Neural crest cell (in vitro differentiated cells): ENCODE measurements around the gene SQSTM1. TPM values are rescaled to one million over a fixed set of nuclear protein-coding genes. Genes with fewer than 3 reads are reported as not detected.
A peak's percentile ranks its signal among the peaks of the same experiment; 100 is the strongest.
"Not testable (repeated sequence)": the region's sequence is repeated elsewhere in the genome, so short reads cannot be mapped to it uniquely, and the experiment has no call there.

Source experiments
- DNase-seq: peaks from one replicate; pipeline ENCODE4 v3.0.0; 2021; ENCODE audit warnings: low read depth, mixed read lengths, low spot score
- H3K27ac Mint-ChIP-seq: one replicate; pipeline ENCODE4 v1.8.0; 2021; ENCODE audit warnings: mild to moderate bottlenecking, mixed read lengths; ENCODE audit not compliant: unreplicated experiment
- H3K27me3 Mint-ChIP-seq: 2 replicates; pipeline ENCODE4 v1.8.0; 2021; ENCODE audit warnings: low read depth, mild to moderate bottlenecking, mixed read lengths
- H3K36me3 Mint-ChIP-seq: 2 replicates; pipeline ENCODE4 v1.8.0; 2021; ENCODE audit warnings: low read depth, mild to moderate bottlenecking, mixed read lengths
- H3K4me1 Mint-ChIP-seq: 2 replicates; pipeline ENCODE4 v1.8.0; 2021; ENCODE audit warnings: mixed read lengths
- H3K4me3 Mint-ChIP-seq: one replicate; pipeline ENCODE4 v1.8.0; 2021; ENCODE audit warnings: mild to moderate bottlenecking, mixed read lengths
- H3K9me3 Mint-ChIP-seq: 2 replicates; pipeline ENCODE4 v1.8.0; 2021; ENCODE audit warnings: mixed read lengths
- total RNA-seq: library from RNA; stranded (reverse); gene quantifications from 2 replicates; pipeline ENCODE4 v1.2.1, GENCODE V29; 2021
- TF ChIP-seq, protein P1 (sequence below): fragments of 200-600 bp; sonication (generic); conservative IDR thresholded peaks from 2 replicates; pipeline ENCODE4 v1.5.0; 2021; ENCODE audit warnings: antibody characterized with exemption, mild to moderate bottlenecking

Gene SQSTM1
- total RNA-seq, 1 donor from 2014 or later: 69.5 TPM

DNA sequence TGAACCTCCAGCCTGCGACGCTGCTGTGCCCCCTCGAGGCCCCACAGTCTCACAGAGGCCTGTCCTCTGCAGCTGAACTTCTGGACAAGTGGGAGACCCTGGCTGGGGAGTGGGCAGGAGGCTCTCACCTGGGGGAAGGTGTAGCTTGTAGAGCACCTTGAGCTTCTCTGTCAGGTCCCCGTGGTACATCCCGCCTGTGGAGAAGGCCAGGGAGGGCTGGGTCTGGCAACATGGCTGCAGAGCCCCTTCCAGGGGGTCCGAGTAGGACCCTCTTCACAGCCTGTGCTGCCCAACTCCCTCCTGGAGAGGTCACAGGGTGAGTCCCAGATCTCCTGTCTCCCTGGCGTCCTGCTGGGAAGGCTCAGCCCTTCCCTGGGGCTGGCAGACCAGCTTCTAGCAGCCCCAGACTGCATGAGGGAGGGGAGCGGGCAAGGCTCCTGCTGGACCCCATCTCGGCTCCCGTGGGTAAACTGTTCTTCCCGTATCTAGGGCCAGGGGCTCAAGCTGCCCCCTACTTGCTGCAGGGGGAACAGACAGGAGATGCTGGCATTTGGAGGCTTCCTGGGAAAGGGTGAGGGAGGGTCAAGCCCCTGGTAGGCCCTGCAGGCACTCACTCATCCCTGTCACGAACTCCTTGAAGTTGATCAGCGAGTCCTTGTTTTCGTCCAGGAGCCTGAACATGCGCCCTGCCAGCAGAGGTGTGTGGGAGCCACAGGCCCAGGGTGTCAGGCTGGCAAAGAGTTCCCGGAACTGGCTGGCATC lies 49.1 kb downstream of the SQSTM1 start:
- TF ChIP-seq, protein P1, sequence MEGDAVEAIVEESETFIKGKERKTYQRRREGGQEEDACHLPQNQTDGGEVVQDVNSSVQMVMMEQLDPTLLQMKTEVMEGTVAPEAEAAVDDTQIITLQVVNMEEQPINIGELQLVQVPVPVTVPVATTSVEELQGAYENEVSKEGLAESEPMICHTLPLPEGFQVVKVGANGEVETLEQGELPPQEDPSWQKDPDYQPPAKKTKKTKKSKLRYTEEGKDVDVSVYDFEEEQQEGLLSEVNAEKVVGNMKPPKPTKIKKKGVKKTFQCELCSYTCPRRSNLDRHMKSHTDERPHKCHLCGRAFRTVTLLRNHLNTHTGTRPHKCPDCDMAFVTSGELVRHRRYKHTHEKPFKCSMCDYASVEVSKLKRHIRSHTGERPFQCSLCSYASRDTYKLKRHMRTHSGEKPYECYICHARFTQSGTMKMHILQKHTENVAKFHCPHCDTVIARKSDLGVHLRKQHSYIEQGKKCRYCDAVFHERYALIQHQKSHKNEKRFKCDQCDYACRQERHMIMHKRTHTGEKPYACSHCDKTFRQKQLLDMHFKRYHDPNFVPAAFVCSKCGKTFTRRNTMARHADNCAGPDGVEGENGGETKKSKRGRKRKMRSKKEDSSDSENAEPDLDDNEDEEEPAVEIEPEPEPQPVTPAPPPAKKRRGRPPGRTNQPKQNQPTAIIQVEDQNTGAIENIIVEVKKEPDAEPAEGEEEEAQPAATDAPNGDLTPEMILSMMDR: no peak
- no peak for DNase-seq
- H3K9me3 Mint-ChIP-seq: no peaks in the 10 kb centered on the region
- H3K36me3 Mint-ChIP-seq: peaks cover 6% of the 10 kb centered on the region
- H3K4me1 Mint-ChIP-seq: peaks cover 4% of the 10 kb centered on the region
- H3K4me3 Mint-ChIP-seq: no peak overlapping the region
- H3K27me3 Mint-ChIP-seq: no peaks in the 10 kb centered on the region
- no peak overlapping the region for H3K27ac Mint-ChIP-seq

DNA sequence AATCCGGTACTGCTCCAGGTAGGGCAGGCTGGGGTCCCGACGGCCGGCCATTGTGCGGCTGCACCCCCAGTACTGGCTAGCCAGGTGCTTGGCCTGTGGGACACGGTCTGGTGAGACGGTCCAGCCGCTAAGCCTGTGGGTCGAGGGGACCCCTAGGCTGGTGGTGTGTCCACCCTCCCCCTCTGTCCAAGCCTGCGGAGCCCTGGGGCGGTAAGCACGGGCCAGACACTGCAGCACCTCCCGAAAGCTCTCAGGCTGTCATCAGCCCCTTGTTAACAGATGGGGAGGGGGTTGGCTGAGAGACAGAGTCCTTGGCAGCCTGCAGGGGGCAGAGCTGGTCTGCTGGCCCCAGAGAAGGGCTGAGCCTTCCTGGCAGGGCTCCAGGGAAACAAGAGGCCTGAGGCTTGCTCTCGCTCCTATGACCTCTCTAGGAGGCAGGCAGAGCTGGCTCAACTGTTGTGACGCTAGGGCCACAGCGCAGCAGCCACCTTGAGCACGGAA lies 49.7 kb downstream of the SQSTM1 start:
- DNase-seq: no peak
- no peaks in the 10 kb centered on the region for H3K27me3 Mint-ChIP-seq
- peak overlapping the region; percentile 92 for H3K27ac Mint-ChIP-seq
- H3K36me3 Mint-ChIP-seq: peaks cover 6% of the 10 kb centered on the region
- no peak overlapping the region for H3K4me3 Mint-ChIP-seq
- TF ChIP-seq, protein P1: peak; percentile 54
- H3K4me1 Mint-ChIP-seq: peaks cover 4% of the 10 kb centered on the region
- H3K9me3 Mint-ChIP-seq: no peaks in the 10 kb centered on the region

DNA sequence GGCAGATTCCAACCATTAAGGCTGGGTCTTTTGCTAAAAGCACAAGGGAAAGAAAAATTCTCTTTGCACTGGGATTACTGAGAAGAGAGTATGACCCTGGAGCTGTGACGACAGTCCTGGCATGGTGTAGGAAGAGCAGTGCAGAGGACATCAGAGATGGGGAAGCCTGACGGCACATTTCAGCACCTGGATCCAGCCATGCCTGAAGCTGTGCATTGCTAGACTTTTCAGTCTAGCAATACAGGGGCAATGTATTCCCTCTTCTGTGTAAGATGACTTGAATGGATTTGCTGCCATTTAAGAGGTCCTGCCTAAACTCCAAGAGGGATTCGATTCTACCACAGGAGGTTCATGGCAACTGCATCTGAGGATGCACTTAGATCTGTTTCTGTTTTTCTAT lies 50.2 kb downstream of the SQSTM1 start:
- no peak for DNase-seq
- Mint-ChIP-seq H3K9me3 (no peaks in the 10 kb centered on the region), H3K4me1 (peaks cover 4% of the 10 kb centered on the region), H3K27ac (peak overlapping the region; percentile 92), H3K27me3 (no peaks in the 10 kb centered on the region), H3K4me3 (no peak overlapping the region), H3K36me3 (peaks cover 6% of the 10 kb centered on the region)
- TF ChIP-seq, protein P1: no peak

DNA sequence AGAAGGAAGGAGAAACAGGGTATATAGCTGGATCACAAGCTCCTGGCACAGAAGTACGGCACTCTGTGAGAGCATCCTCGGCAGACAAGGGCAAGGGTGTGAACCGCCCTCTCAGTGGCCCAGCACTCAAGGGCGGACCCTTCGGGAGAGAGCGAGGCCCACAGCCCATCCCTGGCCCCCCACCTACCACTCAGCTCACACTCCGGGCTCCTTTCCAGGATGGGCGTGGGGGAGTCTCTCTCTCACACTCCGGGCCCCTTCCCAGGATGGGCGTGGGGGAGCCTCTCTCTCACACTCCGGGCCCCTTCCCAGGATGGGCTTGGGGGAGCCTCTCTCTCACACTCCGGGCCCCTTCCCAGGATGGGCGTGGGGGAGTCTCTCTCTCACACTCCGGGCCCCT lies 50.8 kb downstream of the SQSTM1 start:
- H3K27me3 Mint-ChIP-seq, H3K4me3 Mint-ChIP-seq, H3K27ac Mint-ChIP-seq, H3K4me1 Mint-ChIP-seq, H3K9me3 Mint-ChIP-seq, H3K36me3 Mint-ChIP-seq, DNase-seq: not testable (repeated sequence)

DNA sequence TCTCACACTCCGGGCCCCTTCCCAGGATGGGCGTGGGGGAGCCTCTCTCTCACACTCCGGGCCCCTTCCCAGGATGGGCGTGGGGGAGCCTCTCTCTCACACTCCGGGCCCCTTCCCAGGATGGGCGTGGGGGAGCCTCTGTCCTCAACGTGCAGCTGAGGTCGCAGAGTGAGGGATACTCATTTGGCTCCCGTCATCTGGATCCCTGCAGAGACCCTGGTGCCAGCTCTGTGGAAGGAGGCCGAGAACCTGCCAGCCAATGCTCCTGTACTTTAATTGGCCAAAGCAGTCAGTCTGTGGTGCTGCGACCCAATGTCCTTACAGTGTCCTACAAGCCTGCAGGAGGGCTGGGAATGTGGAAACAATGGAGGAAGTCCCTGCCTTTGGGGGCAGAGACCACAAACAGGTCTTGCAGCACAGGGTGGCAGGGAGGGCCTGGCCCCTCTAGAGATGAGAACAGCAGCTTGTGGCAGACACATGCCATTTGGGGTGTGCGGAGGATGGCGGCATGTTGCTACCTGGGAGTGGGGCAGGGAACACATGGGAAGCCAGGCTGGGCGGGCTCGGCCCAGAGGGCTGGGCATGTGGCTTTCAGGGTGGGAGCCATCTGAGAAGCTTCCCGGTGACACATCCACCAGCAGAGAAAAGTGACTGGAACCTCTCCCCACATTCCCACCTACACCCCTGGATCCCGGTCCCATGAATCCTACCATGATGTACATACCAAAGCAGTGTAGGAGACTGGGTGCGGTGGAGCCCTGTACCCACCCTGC lies 51.5 kb downstream of the SQSTM1 start:
- Mint-ChIP-seq H3K36me3 (peaks cover 9% of the 10 kb centered on the region), H3K27ac (peak overlapping the region; percentile 19), H3K27me3 (no peaks in the 10 kb centered on the region), H3K4me1 (peaks cover 4% of the 10 kb centered on the region), H3K4me3 (no peak overlapping the region), H3K9me3 (no peaks in the 10 kb centered on the region)
- no peak for DNase-seq
- TF ChIP-seq, protein P1: no peak
